IMR-90 (cell line): ENCODE results near the gene PSORS1C2. TPM values are rescaled to one million over a fixed set of nuclear protein-coding genes. Genes with fewer than 3 reads are reported as not detected.
A peak's percentile ranks its signal among the peaks of the same experiment; 100 is the strongest.

Source experiments
- ATAC-seq: fragments of 200-7000 bp; cut with Tn5 transposase; 2 replicates; pipeline ENCODE4 v1.9.1; 2020; ENCODE audit warnings: low read depth, mild to moderate bottlenecking, moderate library complexity
- BruUV-seq: library from RNA; stranded (reverse); fragments of 400-500 nt; replicated peaks from 2 replicates; lab custom pipeline; 2021; lab: Mats Ljungman, UMichigan
- CTCF ChIA-PET: fragments of 300-600 bp; formaldehyde crosslinking; extraction: SDS; loops from one replicate; lab custom pipeline; 2021; ENCODE audit warnings: antibody characterized with exemption; lab: Yijun Ruan, JAX
- POLR2A ChIA-PET: fragments of 300-600 bp; sonication (Branson Sonifier 250); formaldehyde crosslinking; loops from one replicate; lab custom pipeline; 2022; ENCODE audit warnings: antibody characterized with exemption; ENCODE audit not compliant: unreplicated experiment; lab: Charles Lee
- DNase-seq: peaks from one replicate; pipeline ENCODE4 v3.0.0; 2013
- H2AFZ ChIP-seq: replicated peaks from 2 replicates; pipeline ENCODE3; 2013; ENCODE audit warnings: low read length, mild to moderate bottlenecking; ENCODE audit not compliant: poor library complexity
- H2AK5ac ChIP-seq: 2 replicates; pipeline ENCODE4 v1.6.1; 2013; ENCODE audit warnings: low read depth, low read length, inconsistent platforms
- H2AK9ac ChIP-seq: replicated peaks from 2 replicates; pipeline ENCODE3; 2013; ENCODE audit warnings: mild to moderate bottlenecking, low read depth, low read length, moderate library complexity; ENCODE audit not compliant: poor library complexity
- H2BK120ac ChIP-seq: 2 replicates; pipeline ENCODE4 v1.6.1; 2013; ENCODE audit warnings: low read depth, low read length, inconsistent platforms
- H2BK15ac ChIP-seq: 3 replicates; pipeline ENCODE4 v1.6.1; 2013; ENCODE audit warnings: low read depth, low read length, inconsistent platforms
- H2BK20ac ChIP-seq: 2 replicates; pipeline ENCODE4 v1.6.1; 2013; ENCODE audit warnings: low read depth, mild to moderate bottlenecking, inconsistent platforms, low read length, moderate library complexity
- H2BK5ac ChIP-seq: 2 replicates; pipeline ENCODE4 v1.6.1; 2013; ENCODE audit warnings: mild to moderate bottlenecking, low read depth, low read length, inconsistent platforms; ENCODE audit not compliant: poor library complexity, severe bottlenecking
- H3K14ac ChIP-seq: replicated peaks from 2 replicates; pipeline ENCODE4 v1.6.1; 2013; ENCODE audit warnings: low read depth, low read length, inconsistent platforms
- H3K18ac ChIP-seq: 2 replicates; pipeline ENCODE4 v1.6.1; 2013; ENCODE audit warnings: low read depth, low read length, control low read depth
- H3K23ac ChIP-seq: 2 replicates; pipeline ENCODE4 v1.6.1; 2013; ENCODE audit warnings: low read depth, low read length, inconsistent platforms
- H3K27ac ChIP-seq: 2 replicates; pipeline ENCODE4 v1.5.1; 2013; ENCODE audit warnings: mild to moderate bottlenecking, control low read depth, low read length; ENCODE audit not compliant: insufficient read depth
- H3K27me3 ChIP-seq: 2 replicates; pipeline ENCODE4 v1.6.1; 2013; ENCODE audit warnings: low read length; ENCODE audit not compliant: control insufficient read depth, insufficient read depth
- H3K36me3 ChIP-seq: 2 replicates; pipeline ENCODE4 v1.6.1; 2013; ENCODE audit warnings: low read length, mixed read lengths; ENCODE audit not compliant: control insufficient read depth, insufficient read depth
- H3K4ac ChIP-seq: 2 replicates; pipeline ENCODE4 v1.6.1; 2013; ENCODE audit warnings: low read depth, low read length, inconsistent platforms
- H3K4me1 ChIP-seq: 2 replicates; pipeline ENCODE4 v1.6.1; 2013; ENCODE audit warnings: low read length, mixed read lengths; ENCODE audit not compliant: control insufficient read depth, insufficient read depth
- H3K4me2 ChIP-seq: 2 replicates; pipeline ENCODE4 v1.6.1; 2013; ENCODE audit warnings: low read depth, mild to moderate bottlenecking, control low read depth, low read length, moderate library complexity
- H3K4me3 ChIP-seq: 2 replicates; pipeline ENCODE4 v1.5.1; 2013; ENCODE audit warnings: low read depth, mild to moderate bottlenecking, control low read depth, low read length, moderate library complexity; ENCODE audit not compliant: insufficient read depth
- H3K56ac ChIP-seq: 2 replicates; pipeline ENCODE4 v1.6.1; 2013; ENCODE audit warnings: low read length, inconsistent platforms; ENCODE audit not compliant: insufficient read depth; ENCODE audit errors: extremely low read depth
- H3K79me1 ChIP-seq, 2 experiments: 2 replicates each; pipeline ENCODE4 v1.6.1; 2013; ENCODE audit warnings: low read length in 2 of 2, inconsistent platforms in 1 of 2, low read depth in 1 of 2
- H3K9ac ChIP-seq: 2 replicates; pipeline ENCODE4 v1.6.1; 2013; ENCODE audit warnings: low read depth, low read length, control low read depth
- H3K9me1 ChIP-seq: 2 replicates; pipeline ENCODE4 v1.6.1; 2013; ENCODE audit warnings: low read length, inconsistent platforms; ENCODE audit not compliant: insufficient read depth
- H3K9me3 ChIP-seq: 2 replicates; pipeline ENCODE4 v1.6.1; 2013; ENCODE audit warnings: low read length; ENCODE audit not compliant: control insufficient read depth, insufficient read depth
- H4K20me1 ChIP-seq: 2 replicates; pipeline ENCODE4 v1.6.1; 2013; ENCODE audit warnings: low read length, inconsistent platforms; ENCODE audit not compliant: insufficient read depth
- H4K5ac ChIP-seq: 2 replicates; pipeline ENCODE4 v1.6.1; 2013; ENCODE audit warnings: mild to moderate bottlenecking, low read depth, low read length, control low read depth
- H4K8ac ChIP-seq, 2 experiments: 2 replicates each; pipeline ENCODE4 v1.6.1; 2013; ENCODE audit warnings: low read depth in 2 of 2, low read length in 2 of 2, control low read depth in 1 of 2, inconsistent platforms in 1 of 2
- H4K91ac ChIP-seq: 2 replicates; pipeline ENCODE4 v1.6.1; 2013; ENCODE audit warnings: low read depth, low read length, inconsistent platforms; ENCODE audit not compliant: insufficient read depth
- BHLHE40 ChIP-seq: fragments of 150-350 bp; IDR thresholded peaks from 2 replicates; pipeline ENCODE4 v1.6.1; 2016; ENCODE audit warnings: mild to moderate bottlenecking, low read depth, low read length
- FOS ChIP-seq: fragments of 150-350 bp; IDR thresholded peaks from 2 replicates; pipeline ENCODE4 v1.6.1; 2016; ENCODE audit warnings: low read depth, low read length
- MAFK ChIP-seq: IDR thresholded peaks from 2 replicates; pipeline ENCODE4 v1.6.1; 2012; ENCODE audit warnings: low read depth, low read length, improper control_type of control experiment
- MAZ ChIP-seq: IDR thresholded peaks from 2 replicates; pipeline ENCODE4 v1.6.1; 2012; ENCODE audit warnings: low read depth, mild to moderate bottlenecking, low read length, improper control_type of control experiment, moderate library complexity, borderline replicate concordance
- NFE2L2 ChIP-seq: fragments of 150-350 bp; IDR thresholded peaks from 2 replicates; pipeline ENCODE4 v1.6.1; 2016; ENCODE audit warnings: low read depth, mild to moderate bottlenecking, low read length
- POLR2A ChIP-seq: IDR thresholded peaks from 2 replicates; pipeline ENCODE4 v1.6.1; 2012; ENCODE audit warnings: mild to moderate bottlenecking, low read depth, low read length
- RCOR1 ChIP-seq: IDR thresholded peaks from 2 replicates; pipeline ENCODE4 v1.6.1; 2012; ENCODE audit warnings: mild to moderate bottlenecking, low read length, improper control_type of control experiment; ENCODE audit not compliant: insufficient replicate concordance
- RFX5 ChIP-seq: IDR thresholded peaks from 2 replicates; pipeline ENCODE4 v1.8.0; 2012; ENCODE audit warnings: low read depth, mild to moderate bottlenecking, low read length, moderate library complexity
- WGBS, 2 experiments: methylation state at CpG; one replicate each; pipeline versions ENCODE4 v1.1.5 to v1.1.7; 2013; ENCODE audit warnings: missing lambda C conversion rate in 2 of 2; ENCODE audit not compliant: insufficient read length in 1 of 2; ENCODE audit errors: extremely low coverage in 2 of 2; 5-methylcytosine and 5-hydroxymethylcytosine counted together
- dilution Hi-C: fragments of 300-500 bp; cut with HindIII; formaldehyde crosslinking; loops from one replicate; pipeline ENCODE4 v1.14.3; 2018; ENCODE audit warnings: low sequenced_read_pairs; ENCODE audit not compliant: unreplicated experiment
- in situ Hi-C: fragments of 300-500 bp; cut with MboI; formaldehyde crosslinking; loops from 3 replicates; pipeline ENCODE4 v1.14.3; 2019; ENCODE audit warnings: low sequenced_read_pairs, inconsistent platforms, mixed read lengths
- intact Hi-C: fragments of 100-400 bp; cut with micrococcal nuclease; formaldehyde crosslinking; loops from 2 replicates; pipeline ENCODE4 v1.10.0; 2022
- polyA plus RNA-seq, 3 experiments: library from polyadenylated mRNA; depleted of rRNA; stranded (reverse); fragments of >200 nt; gene quantifications; 2 replicates each; pipeline ENCODE4 v1.2.3, GENCODE V29; 2012; ENCODE audit warnings: low replicate concordance in 1 of 3
- total RNA-seq: library from RNA; depleted of rRNA; stranded (reverse); fragments of >200 nt; gene quantifications from 2 replicates; pipeline ENCODE4 v1.2.3, GENCODE V29; 2012
- TF ChIP-seq, protein P1 (sequence below): conservative IDR thresholded peaks from 2 replicates; pipeline ENCODE4 v1.5.1; 2012; ENCODE audit warnings: mild to moderate bottlenecking, low read depth, low read length, improper control_type of control experiment
- TF ChIP-seq, protein P2 (sequence below): fragments of 150-350 bp; IDR thresholded peaks from 2 replicates; pipeline ENCODE4 v1.6.1; 2017; ENCODE audit warnings: mild to moderate bottlenecking, antibody characterized with exemption, low read length, low read depth

The PSORS1C2 gene
- total and polyA plus RNA-seq, 2 of the 4 experiments (the other 2 are of a cell fraction), result not detected

DNA sequence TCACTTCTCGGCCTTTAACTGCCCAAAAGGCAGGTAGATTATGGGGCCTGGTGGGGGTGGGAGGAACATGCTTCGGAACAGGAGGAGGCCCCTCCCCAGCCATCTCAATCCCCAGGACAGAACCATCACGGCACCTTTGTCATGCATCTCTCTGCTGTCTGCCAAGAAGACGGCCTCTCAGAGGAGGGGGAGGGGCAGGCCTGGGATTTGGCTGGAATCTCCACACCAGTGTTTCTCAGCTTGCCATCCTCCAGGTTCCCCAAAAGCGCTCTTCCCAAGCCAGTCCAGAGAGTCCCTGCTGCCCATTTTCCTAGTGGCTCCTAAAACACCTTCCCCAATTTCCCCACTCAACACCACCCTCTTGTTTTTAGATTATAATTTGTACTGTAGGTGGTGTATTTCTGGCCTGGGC is 34.1 kb upstream of the PSORS1C2 start:
- no peak overlapping the region for H2BK15ac ChIP-seq
- ChIA-PET POLR2A (no interaction called here), CTCF (no interaction called here)
- no peaks in the 10 kb centered on the region for H3K79me1 ChIP-seq
- no peaks in the 10 kb centered on the region for H3K36me3 ChIP-seq
- no peaks in the 10 kb centered on the region for H4K20me1 ChIP-seq
- no peaks in the 10 kb centered on the region for H3K9me3 ChIP-seq
- no peak overlapping the region for H3K56ac ChIP-seq
- H2BK20ac ChIP-seq, result no peak overlapping the region
- H2BK5ac ChIP-seq, result no peak overlapping the region
- no peak overlapping the region for H4K8ac ChIP-seq
- no peak for TF ChIP-seq NFE2L2
- no peak for TF ChIP-seq RCOR1
- TF ChIP-seq BHLHE40, result no peak
- no peak for TF ChIP-seq MAFK
- TF ChIP-seq MAZ, result no peak
- no peak for TF ChIP-seq POLR2A
- TF ChIP-seq, protein P1, sequence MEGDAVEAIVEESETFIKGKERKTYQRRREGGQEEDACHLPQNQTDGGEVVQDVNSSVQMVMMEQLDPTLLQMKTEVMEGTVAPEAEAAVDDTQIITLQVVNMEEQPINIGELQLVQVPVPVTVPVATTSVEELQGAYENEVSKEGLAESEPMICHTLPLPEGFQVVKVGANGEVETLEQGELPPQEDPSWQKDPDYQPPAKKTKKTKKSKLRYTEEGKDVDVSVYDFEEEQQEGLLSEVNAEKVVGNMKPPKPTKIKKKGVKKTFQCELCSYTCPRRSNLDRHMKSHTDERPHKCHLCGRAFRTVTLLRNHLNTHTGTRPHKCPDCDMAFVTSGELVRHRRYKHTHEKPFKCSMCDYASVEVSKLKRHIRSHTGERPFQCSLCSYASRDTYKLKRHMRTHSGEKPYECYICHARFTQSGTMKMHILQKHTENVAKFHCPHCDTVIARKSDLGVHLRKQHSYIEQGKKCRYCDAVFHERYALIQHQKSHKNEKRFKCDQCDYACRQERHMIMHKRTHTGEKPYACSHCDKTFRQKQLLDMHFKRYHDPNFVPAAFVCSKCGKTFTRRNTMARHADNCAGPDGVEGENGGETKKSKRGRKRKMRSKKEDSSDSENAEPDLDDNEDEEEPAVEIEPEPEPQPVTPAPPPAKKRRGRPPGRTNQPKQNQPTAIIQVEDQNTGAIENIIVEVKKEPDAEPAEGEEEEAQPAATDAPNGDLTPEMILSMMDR, result no peak
- TF ChIP-seq, protein P2, sequence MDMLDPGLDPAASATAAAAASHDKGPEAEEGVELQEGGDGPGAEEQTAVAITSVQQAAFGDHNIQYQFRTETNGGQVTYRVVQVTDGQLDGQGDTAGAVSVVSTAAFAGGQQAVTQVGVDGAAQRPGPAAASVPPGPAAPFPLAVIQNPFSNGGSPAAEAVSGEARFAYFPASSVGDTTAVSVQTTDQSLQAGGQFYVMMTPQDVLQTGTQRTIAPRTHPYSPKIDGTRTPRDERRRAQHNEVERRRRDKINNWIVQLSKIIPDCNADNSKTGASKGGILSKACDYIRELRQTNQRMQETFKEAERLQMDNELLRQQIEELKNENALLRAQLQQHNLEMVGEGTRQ, result no peak
- TF ChIP-seq FOS, result no peak
- no peak for TF ChIP-seq RFX5
- H3K9me1 ChIP-seq, result peaks cover 9% of the 10 kb centered on the region; the same call in 1 of the 2 replicates
- no TSS peak for BruUV-seq
- H3K4me3 ChIP-seq, result no peak overlapping the region
- DNase-seq, result no peak
- no peak overlapping the region for H2BK120ac ChIP-seq
- peak overlapping the region; percentile 56 for H2AFZ ChIP-seq
- no peak overlapping the region for H3K4me2 ChIP-seq
- no peak overlapping the region for H4K91ac ChIP-seq
- dilution Hi-C loops, result no loop called here
- H2AK5ac ChIP-seq, result no peak overlapping the region
- ATAC-seq, result no peak
- H2AK9ac ChIP-seq, result peak overlapping the region; percentile 1
- intact Hi-C loops, result no loop called here
- H3K4ac ChIP-seq, result no peak overlapping the region
- H3K18ac ChIP-seq, result no peak overlapping the region
- H3K9ac ChIP-seq, result no peak overlapping the region
- no peak overlapping the region for H3K23ac ChIP-seq
- WGBS, 2 experiments, result no CpG with 5 or more reads among the region's 5 CpGs
- H3K4me1 ChIP-seq, result peaks cover 7% of the 10 kb centered on the region; the same call in 1 of the 2 replicates
- H3K14ac ChIP-seq, result no peak overlapping the region
- in situ Hi-C loops, result no loop called here
- no peak overlapping the region for H3K27ac ChIP-seq
- peak overlapping the region; percentile 36; the same call in 1 of the 2 replicates for H4K5ac ChIP-seq
- no peaks in the 10 kb centered on the region for H3K27me3 ChIP-seq
